Liver (tissue), 9 donors: Measurements from ENCODE around the gene ADNP. TPM values are rescaled to one million over a fixed set of nuclear protein-coding genes. Genes with fewer than 3 reads are reported as not detected.

Source experiments
- DNase-seq: peaks from one replicate; pipeline ENCODE4 v3.0.0-alpha.2; 2017; ENCODE audit warnings: low spot score
- H3K27ac ChIP-seq, 2 donors: one replicate each; pipeline ENCODE4 v1.7.0; 2013; ENCODE audit warnings: inconsistent platforms in 2 of 2, low read length in 2 of 2, control low read depth in 1 of 2, low read depth in 1 of 2, mild to moderate bottlenecking in 1 of 2
- H3K27me3 ChIP-seq, 4 donors: one replicate each; pipeline versions ENCODE4 v1.6.1 to v1.7.0; 2013; ENCODE audit warnings: low read length in 3 of 4, inconsistent platforms in 1 of 4, mild to moderate bottlenecking in 1 of 4, moderate library complexity in 1 of 4; ENCODE audit not compliant: control insufficient read depth in 4 of 4, insufficient read depth in 4 of 4
- H3K36me3 ChIP-seq, 4 donors: one replicate each; pipeline versions ENCODE4 v1.6.1 to v1.7.0; 2013; ENCODE audit warnings: low read length in 3 of 4, mild to moderate bottlenecking in 3 of 4, low read depth in 1 of 4, moderate library complexity in 1 of 4; ENCODE audit not compliant: control insufficient read depth in 4 of 4, insufficient read depth in 3 of 4
- H3K4me1 ChIP-seq, 4 donors: one replicate each; pipeline versions ENCODE4 v1.6.1 to v1.7.0; 2013; ENCODE audit warnings: low read length in 3 of 4, mild to moderate bottlenecking in 3 of 4, moderate library complexity in 1 of 4; ENCODE audit not compliant: control insufficient read depth in 4 of 4, insufficient read depth in 4 of 4
- H3K4me3 ChIP-seq, 3 donors: one replicate each; pipeline versions ENCODE4 v1.6.1 to v1.7.0; 2013; ENCODE audit warnings: low read length in 3 of 3, control low read depth in 1 of 3, low read depth in 1 of 3, mild to moderate bottlenecking in 1 of 3
- H3K9ac ChIP-seq, 2 donors: one replicate each; pipeline ENCODE4 v1.7.0; 2013; ENCODE audit warnings: low read length in 2 of 2, mild to moderate bottlenecking in 2 of 2, moderate library complexity in 2 of 2, control low read depth in 1 of 2, low read depth in 1 of 2
- H3K9me3 ChIP-seq, 4 donors: one replicate each; pipeline versions ENCODE4 v1.6.1 to v1.7.0; 2013; ENCODE audit warnings: low read length in 3 of 4; ENCODE audit not compliant: control insufficient read depth in 4 of 4
- EGR1 ChIP-seq, 2 donors: IDR thresholded peaks; 2 replicates each; pipeline ENCODE4 v1.6.1; 2016 to 2018; ENCODE audit warnings: antibody characterized with exemption in 2 of 2, low read depth in 2 of 2
- GABPA ChIP-seq, 2 donors: IDR thresholded peaks in 1 of 2; conservative IDR thresholded peaks in 1 of 2; 2 replicates each; pipeline ENCODE4 v1.6.1; 2016; ENCODE audit warnings: antibody characterized with exemption in 2 of 2, mild to moderate bottlenecking in 1 of 2, moderate library complexity in 1 of 2
- HNF4A ChIP-seq, 2 donors: conservative IDR thresholded peaks; 2 replicates each; pipeline ENCODE4 v1.6.1; 2016; ENCODE audit warnings: antibody characterized with exemption in 2 of 2, mild to moderate bottlenecking in 2 of 2
- HNF4G ChIP-seq: IDR thresholded peaks from 2 replicates; pipeline ENCODE4 v1.6.1; 2016; ENCODE audit warnings: antibody characterized with exemption
- JUND ChIP-seq, 2 donors: IDR thresholded peaks; 2 replicates each; pipeline ENCODE4 v1.6.1; 2016; ENCODE audit warnings: antibody characterized with exemption in 2 of 2
- RAD21 ChIP-seq, 2 donors: IDR thresholded peaks; 2 replicates each; pipeline ENCODE4 v1.6.1; 2016; ENCODE audit warnings: antibody characterized with exemption in 2 of 2, mild to moderate bottlenecking in 2 of 2
- RXRA ChIP-seq, 2 donors: IDR thresholded peaks; 2 replicates each; pipeline ENCODE4 v1.6.1; 2017 to 2018; ENCODE audit warnings: antibody characterized with exemption in 2 of 2, mild to moderate bottlenecking in 1 of 2
- SP1 ChIP-seq: IDR thresholded peaks from 2 replicates; pipeline ENCODE4 v1.6.1; 2018; ENCODE audit warnings: antibody characterized with exemption, mild to moderate bottlenecking
- YY1 ChIP-seq: IDR thresholded peaks from 2 replicates; pipeline ENCODE4 v1.6.1; 2016; ENCODE audit warnings: antibody characterized with exemption, mild to moderate bottlenecking
- WGBS: extraction: QIAGEN DNeasy Blood & Tissue Kit; methylation state at CpG from one replicate; pipeline ENCODE4 v1.1.7; 2013; 5-methylcytosine and 5-hydroxymethylcytosine counted together
- polyA plus RNA-seq, 2 donors: library from polyadenylated mRNA; stranded (reverse) in 1 of 2; unstranded in 1 of 2; fragments of 200-250 nt in 1 of 2; fragments of >200 nt in 1 of 2; fragmentation: Nextera tagmentation in 1 of 2; extraction: Ambion mirVana in 1 of 2; gene quantifications; one replicate each; pipeline versions ENCODE4 v1.2.1 to v1.2.3, GENCODE V29; 2013 to 2015
- total RNA-seq, 2 donors: library from RNA; depleted of rRNA; stranded (reverse); fragments of >200 nt; gene quantifications; one replicate each; pipeline ENCODE4 v1.2.3, GENCODE V29; 2014
- TF ChIP-seq, protein P1 (sequence below): fragments of 150-350 bp; IDR thresholded peaks from 2 replicates; pipeline ENCODE4 v1.5.1; 2017; ENCODE audit warnings: improper control_type of control experiment, low read depth, low read length; ENCODE audit not compliant: missing input control
- TF ChIP-seq, protein P2 (sequence below): IDR thresholded peaks from 2 replicates; pipeline ENCODE4 v1.6.1; 2016; ENCODE audit warnings: antibody characterized with exemption, mild to moderate bottlenecking
- TF ChIP-seq, protein P3 (sequence below): IDR thresholded peaks from 2 replicates; pipeline ENCODE4 v1.6.1; 2016; ENCODE audit warnings: antibody characterized with exemption
- TF ChIP-seq, protein P4 (sequence below): IDR thresholded peaks from 2 replicates; pipeline ENCODE4 v1.6.1; 2016; ENCODE audit warnings: antibody characterized with exemption
- TF ChIP-seq, protein P5 (sequence below): IDR thresholded peaks from 2 replicates; pipeline ENCODE4 v1.6.1; 2016; ENCODE audit warnings: antibody characterized with exemption
- donor health status: healthy.
- donor health status: healthy.
- donor health status: healthy.
- donor health status: healthy.
- donor health status: healthy.

Gene ADNP
- total and polyA plus RNA-seq, 4 donors: 9.3 to 25.4 (median 20.1) TPM

DNA sequence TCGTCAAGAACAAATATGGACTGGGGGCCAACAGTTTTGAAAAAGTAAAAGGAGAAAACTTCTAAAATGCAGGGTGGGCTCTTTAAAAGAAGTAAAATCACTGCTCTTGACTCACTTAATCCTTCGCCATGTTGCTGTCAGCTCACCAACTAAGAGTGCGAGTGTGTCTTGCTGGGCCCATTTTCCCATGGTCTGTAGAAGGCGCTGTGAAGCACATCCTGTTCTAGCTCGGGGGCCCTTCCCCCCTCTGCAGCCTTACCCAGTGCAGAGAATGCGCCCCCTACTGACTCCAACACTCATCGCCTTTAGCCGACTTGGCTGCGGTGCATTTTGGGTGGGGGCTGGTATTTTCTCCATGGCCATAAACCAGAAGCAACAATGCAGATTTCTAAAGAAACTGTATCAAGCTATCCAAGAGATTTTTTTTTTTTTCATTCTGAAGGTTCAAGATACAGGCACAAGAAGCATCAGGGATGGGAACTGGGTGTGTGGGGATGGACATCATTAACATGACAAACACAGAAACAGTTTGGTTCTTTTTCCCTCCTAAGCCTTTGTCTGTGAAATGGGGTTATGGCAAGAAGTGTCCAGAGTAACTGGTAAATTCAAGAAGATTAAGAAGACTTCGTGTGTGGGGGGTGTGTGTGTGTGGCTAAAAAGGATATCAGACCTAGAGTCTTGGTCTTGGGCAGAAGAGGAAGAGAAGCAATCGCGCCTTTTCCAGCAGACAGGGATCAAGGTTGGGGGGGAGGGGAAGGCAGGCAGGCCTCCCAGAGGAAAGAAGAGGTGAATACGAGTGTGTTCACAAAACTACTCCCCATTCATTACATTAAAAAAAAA is 1.7 kb downstream of the ADNP start:
- Histone ChIP-seq H3K4me3 (peak overlapping the region; percentile 57 to 100 (median 84)), H3K27me3 (no peaks in the 10 kb centered on the region), H3K27ac (peak overlapping the region; percentile 25 to 56), H3K36me3 (peaks cover 0 to 6% (median 4%) of the 10 kb centered on the region in 4 donors), H3K9ac (peak overlapping the region; percentile 56 to 73), H3K9me3 (no peaks in the 10 kb centered on the region), H3K4me1 (peaks cover 6 to 31% (median 30%) of the 10 kb centered on the region in 4 donors)
- 16% methylated on average over 13 of the region's 13 CpGs for WGBS
- TF ChIP-seq, protein P1, sequence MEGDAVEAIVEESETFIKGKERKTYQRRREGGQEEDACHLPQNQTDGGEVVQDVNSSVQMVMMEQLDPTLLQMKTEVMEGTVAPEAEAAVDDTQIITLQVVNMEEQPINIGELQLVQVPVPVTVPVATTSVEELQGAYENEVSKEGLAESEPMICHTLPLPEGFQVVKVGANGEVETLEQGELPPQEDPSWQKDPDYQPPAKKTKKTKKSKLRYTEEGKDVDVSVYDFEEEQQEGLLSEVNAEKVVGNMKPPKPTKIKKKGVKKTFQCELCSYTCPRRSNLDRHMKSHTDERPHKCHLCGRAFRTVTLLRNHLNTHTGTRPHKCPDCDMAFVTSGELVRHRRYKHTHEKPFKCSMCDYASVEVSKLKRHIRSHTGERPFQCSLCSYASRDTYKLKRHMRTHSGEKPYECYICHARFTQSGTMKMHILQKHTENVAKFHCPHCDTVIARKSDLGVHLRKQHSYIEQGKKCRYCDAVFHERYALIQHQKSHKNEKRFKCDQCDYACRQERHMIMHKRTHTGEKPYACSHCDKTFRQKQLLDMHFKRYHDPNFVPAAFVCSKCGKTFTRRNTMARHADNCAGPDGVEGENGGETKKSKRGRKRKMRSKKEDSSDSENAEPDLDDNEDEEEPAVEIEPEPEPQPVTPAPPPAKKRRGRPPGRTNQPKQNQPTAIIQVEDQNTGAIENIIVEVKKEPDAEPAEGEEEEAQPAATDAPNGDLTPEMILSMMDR: peak; percentile 79
- TF ChIP-seq RAD21 (IDR thresholded peaks at IDR 0.05) (peak; percentile 83 to 88), YY1 (peak; percentile 55), SP1 (peak; percentile 88), GABPA (IDR thresholded peaks at IDR 0.05 in 1 of 2, conservative IDR thresholded peaks at IDR 0.05 in 1 of 2) (peak; percentile 34 to 55), HNF4G (no peak), RXRA (IDR thresholded peaks at IDR 0.05) (peak; percentile 82 to 95), HNF4A (conservative IDR thresholded peaks at IDR 0.05) (peak in 1 of 2 donors; percentile 56), JUND (IDR thresholded peaks at IDR 0.05) (peak in 1 of 2 donors; percentile 71)
- TF ChIP-seq, protein P2, sequence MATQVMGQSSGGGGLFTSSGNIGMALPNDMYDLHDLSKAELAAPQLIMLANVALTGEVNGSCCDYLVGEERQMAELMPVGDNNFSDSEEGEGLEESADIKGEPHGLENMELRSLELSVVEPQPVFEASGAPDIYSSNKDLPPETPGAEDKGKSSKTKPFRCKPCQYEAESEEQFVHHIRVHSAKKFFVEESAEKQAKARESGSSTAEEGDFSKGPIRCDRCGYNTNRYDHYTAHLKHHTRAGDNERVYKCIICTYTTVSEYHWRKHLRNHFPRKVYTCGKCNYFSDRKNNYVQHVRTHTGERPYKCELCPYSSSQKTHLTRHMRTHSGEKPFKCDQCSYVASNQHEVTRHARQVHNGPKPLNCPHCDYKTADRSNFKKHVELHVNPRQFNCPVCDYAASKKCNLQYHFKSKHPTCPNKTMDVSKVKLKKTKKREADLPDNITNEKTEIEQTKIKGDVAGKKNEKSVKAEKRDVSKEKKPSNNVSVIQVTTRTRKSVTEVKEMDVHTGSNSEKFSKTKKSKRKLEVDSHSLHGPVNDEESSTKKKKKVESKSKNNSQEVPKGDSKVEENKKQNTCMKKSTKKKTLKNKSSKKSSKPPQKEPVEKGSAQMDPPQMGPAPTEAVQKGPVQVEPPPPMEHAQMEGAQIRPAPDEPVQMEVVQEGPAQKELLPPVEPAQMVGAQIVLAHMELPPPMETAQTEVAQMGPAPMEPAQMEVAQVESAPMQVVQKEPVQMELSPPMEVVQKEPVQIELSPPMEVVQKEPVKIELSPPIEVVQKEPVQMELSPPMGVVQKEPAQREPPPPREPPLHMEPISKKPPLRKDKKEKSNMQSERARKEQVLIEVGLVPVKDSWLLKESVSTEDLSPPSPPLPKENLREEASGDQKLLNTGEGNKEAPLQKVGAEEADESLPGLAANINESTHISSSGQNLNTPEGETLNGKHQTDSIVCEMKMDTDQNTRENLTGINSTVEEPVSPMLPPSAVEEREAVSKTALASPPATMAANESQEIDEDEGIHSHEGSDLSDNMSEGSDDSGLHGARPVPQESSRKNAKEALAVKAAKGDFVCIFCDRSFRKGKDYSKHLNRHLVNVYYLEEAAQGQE: peak; percentile 29
- TF ChIP-seq, protein P3, sequence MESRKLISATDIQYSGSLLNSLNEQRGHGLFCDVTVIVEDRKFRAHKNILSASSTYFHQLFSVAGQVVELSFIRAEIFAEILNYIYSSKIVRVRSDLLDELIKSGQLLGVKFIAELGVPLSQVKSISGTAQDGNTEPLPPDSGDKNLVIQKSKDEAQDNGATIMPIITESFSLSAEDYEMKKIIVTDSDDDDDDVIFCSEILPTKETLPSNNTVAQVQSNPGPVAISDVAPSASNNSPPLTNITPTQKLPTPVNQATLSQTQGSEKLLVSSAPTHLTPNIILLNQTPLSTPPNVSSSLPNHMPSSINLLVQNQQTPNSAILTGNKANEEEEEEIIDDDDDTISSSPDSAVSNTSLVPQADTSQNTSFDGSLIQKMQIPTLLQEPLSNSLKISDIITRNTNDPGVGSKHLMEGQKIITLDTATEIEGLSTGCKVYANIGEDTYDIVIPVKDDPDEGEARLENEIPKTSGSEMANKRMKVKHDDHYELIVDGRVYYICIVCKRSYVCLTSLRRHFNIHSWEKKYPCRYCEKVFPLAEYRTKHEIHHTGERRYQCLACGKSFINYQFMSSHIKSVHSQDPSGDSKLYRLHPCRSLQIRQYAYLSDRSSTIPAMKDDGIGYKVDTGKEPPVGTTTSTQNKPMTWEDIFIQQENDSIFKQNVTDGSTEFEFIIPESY: no peak
- TF ChIP-seq, protein P4, sequence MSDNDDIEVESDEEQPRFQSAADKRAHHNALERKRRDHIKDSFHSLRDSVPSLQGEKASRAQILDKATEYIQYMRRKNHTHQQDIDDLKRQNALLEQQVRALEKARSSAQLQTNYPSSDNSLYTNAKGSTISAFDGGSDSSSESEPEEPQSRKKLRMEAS: no peak
- peak; percentile 89 for DNase-seq

DNA sequence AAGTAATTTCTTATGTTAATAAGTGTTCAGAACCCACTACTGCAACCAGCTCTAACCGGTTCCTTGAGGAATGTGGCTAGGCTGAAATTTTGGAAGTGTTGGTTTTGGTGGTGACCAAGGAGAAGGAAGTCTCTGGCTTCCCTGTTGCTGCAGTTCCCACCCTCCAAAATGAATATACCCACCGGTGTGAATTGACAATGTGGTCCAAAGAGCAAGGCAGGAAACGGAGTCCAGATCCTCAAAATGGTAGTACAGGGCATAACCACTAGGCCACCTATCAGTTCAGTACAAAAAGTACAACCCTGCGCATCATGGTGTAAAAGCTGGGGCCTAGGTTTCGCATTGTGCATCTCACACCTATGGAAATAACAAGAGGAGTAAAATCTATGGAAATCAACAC is 2.8 kb downstream of the ADNP start:
- Histone ChIP-seq H3K36me3 (peaks cover 0 to 3% (median 2%) of the 10 kb centered on the region in 4 donors), H3K27me3 (no peaks in the 10 kb centered on the region), H3K4me3 (no peak overlapping the region), H3K27ac (no peak overlapping the region), H3K9me3 (no peaks in the 10 kb centered on the region), H3K9ac (no peak overlapping the region), H3K4me1 (peaks cover 7 to 31% (median 30%) of the 10 kb centered on the region in 4 donors)
- 74% methylated on average over 5 of the region's 5 CpGs for WGBS
- DNase-seq: no peak
- TF ChIP-seq YY1: no peak
- no peak for TF ChIP-seq RAD21 (IDR thresholded peaks at IDR 0.05)
- TF ChIP-seq RXRA (IDR thresholded peaks at IDR 0.05): no peak
- TF ChIP-seq, protein P3: no peak
- TF ChIP-seq, protein P5, sequence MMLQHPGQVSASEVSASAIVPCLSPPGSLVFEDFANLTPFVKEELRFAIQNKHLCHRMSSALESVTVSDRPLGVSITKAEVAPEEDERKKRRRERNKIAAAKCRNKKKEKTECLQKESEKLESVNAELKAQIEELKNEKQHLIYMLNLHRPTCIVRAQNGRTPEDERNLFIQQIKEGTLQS: no peak
- TF ChIP-seq, protein P1: no peak
- TF ChIP-seq, protein P4: no peak
- no peak for TF ChIP-seq JUND (IDR thresholded peaks at IDR 0.05)
- TF ChIP-seq SP1: no peak
- no peak for TF ChIP-seq HNF4G
- TF ChIP-seq EGR1 (IDR thresholded peaks at IDR 0.05; ENCODE audit: low read depth in 2 of 2): no peak
- no peak for TF ChIP-seq GABPA (IDR thresholded peaks at IDR 0.05 in 1 of 2, conservative IDR thresholded peaks at IDR 0.05 in 1 of 2)
